Measurements from ENCODE around the gene KIAA0319L. TPM values are rescaled to one million over a fixed set of nuclear protein-coding genes. Genes with fewer than 3 reads are reported as not detected.

Gene KIAA0319L
- total and polyA plus RNA-seq, 5 donors, result 31.8 to 67.0 (median 58.5) TPM

DNA sequence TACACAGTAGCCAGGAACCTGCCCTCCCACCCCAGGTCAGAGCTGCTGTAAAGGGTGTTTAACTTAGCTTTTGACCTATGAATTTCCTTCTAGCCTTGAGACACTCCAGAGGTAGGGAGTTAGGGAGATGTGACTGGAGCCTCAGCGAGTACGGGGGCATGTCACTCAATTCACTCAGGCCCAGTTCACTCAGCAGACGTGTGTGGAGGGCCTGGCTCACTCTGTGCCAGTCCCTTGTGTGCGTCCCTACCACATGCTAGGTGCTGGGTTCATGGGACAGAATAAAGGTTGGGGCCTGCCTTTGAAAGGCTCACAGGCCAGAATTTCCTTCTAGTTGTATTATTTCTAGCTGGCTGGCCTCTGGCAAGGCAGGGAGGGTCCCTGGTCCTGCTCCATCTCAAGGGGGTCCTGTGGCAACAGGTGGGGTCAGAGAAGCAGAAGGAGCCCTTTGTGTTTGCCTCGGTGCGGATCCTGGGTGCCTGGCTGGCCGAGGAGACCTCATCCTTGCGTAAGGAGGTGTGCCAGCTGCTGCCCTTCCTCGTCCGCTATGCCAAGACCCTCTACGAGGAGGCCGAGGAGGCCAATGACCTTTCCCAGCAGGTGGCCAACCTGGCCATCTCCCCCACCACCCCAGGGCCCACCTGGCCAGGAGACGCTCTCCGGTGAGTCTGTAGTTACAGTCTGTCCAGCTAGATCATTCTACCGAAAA, 4.9 kb upstream of the KIAA0319L start:
- H3K4me1 ChIP-seq (ENCODE audit: control insufficient read depth, insufficient read depth, low read length), result no peaks in the 10 kb centered on the region
- ATAC-seq (no peak), DNase-seq (no peak)
- H3K4me3 ChIP-seq (ENCODE audit: low read length), result no peak overlapping the region
- no peaks in the 10 kb centered on the region for H3K9me3 ChIP-seq (ENCODE audit: control insufficient read depth, low read length)
- no peak overlapping the region for H3K27ac ChIP-seq (ENCODE audit: low read length)
- intact Hi-C loops (cut with DNase I), result loop anchor here in 2 of 4 donors (5.0 to 10.0 kb wide), 3 partner anchors 95 to 357 kb away; no protein-coding TSS in a partner anchor
- 86% methylated on average over 15 of the region's 15 CpGs for WGBS
- no peaks in the 10 kb centered on the region for H3K27me3 ChIP-seq (ENCODE audit: control insufficient read depth, insufficient read depth)

DNA sequence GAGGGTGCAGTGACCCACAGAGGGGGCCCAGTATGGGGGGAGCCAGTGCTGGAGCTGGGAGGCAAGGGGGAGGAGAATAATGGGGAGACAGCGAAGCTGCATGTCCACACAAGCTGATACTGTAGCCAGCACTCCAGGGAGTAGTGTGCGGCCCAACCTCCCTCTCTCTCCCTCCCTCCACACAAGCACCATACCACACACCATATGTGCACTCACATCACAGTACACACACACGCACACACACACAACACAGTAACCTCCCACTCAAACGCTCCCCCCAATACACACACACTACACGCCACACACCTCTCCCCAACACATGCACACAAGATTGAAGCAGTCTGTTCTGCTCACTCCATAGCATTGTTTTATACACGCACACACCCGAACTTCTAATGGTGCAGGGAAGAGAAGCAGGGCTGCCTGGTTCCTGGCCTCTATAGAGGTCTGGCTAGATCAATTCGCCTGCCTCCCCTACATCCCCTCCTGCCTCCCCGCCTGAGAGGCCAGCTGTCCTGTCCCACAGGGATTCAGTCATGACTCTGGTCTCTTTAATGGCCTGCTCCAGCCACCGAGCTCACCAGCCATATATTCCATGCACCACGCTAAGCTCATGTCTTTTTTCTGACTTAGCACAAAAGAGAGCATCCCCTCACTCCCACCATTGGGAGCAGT, 4.2 kb upstream of the KIAA0319L start:
- 76% methylated on average over 11 of the region's 11 CpGs for WGBS
- no peaks in the 10 kb centered on the region for H3K4me1 ChIP-seq (ENCODE audit: control insufficient read depth, insufficient read depth, low read length)
- H3K27me3 ChIP-seq (ENCODE audit: control insufficient read depth, insufficient read depth), result no peaks in the 10 kb centered on the region
- DNase-seq, result no peak
- no peak for ATAC-seq
- no peaks in the 10 kb centered on the region for H3K9me3 ChIP-seq (ENCODE audit: control insufficient read depth, low read length)
- no peak overlapping the region for H3K27ac ChIP-seq (ENCODE audit: low read length)
- no peak overlapping the region for H3K4me3 ChIP-seq (ENCODE audit: low read length)
- intact Hi-C loops (cut with DNase I), result loop anchor here in 2 of 4 donors (5.0 to 10.0 kb wide), 3 partner anchors 94 to 357 kb away; no protein-coding TSS in a partner anchor

DNA sequence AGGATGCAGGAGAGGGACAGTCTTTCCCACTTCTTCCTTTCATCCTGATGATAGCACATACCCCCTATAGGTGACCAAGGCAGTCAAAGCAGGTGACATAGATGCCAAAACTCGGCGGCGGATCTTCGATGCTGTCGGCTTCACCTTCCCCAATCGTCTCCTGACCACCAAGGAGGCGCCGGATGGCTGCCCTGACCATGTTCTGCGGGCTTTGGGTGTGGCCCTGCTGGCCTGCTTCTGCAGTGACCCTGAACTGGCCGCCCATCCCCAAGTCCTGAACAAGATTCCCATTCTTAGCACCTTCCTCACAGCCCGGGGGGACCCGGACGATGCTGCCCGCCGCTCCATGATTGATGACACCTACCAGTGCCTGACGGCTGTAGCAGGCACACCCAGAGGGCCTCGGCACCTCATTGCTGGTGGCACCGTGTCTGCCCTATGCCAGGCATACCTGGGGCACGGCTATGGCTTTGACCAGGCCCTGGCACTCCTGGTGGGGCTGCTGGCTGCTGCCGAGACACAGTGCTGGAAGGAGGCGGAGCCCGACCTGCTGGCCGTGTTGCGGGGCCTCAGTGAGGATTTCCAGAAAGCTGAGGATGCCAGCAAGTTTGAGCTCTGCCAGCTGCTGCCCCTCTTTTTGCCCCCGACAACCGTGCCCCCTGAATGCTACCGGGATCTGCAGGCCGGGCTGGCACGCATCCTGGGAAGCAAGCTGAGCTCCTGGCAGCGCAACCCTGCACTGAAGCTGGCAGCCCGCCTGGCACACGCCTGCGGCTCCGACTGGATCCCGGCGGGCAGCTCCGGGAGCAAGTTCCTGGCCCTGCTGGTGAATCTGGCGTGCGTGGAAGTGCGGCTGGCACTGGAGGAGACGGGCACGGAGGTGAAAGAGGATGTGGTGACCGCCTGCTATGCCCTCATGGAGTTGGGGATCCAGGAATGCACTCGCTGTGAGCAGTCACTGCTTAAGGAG, 3.3 kb upstream of the KIAA0319L start:
- Histone ChIP-seq H3K9me3 (ENCODE audit: control insufficient read depth, low read length) (no peaks in the 10 kb centered on the region), H3K27ac (ENCODE audit: low read length) (no peak overlapping the region), H3K27me3 (ENCODE audit: control insufficient read depth, insufficient read depth) (no peaks in the 10 kb centered on the region), H3K4me1 (ENCODE audit: control insufficient read depth, insufficient read depth, low read length) (no peaks in the 10 kb centered on the region), H3K4me3 (ENCODE audit: low read length) (no peak overlapping the region)
- intact Hi-C loops (cut with DNase I), result loop anchor here in 2 of 4 donors (5.0 to 10.0 kb wide), 3 partner anchors 93 to 356 kb away; no protein-coding TSS in a partner anchor
- no peak for ATAC-seq
- WGBS, result 58% methylated on average over 44 of the region's 44 CpGs
- peak; percentile 68 to 90 (median 85) for DNase-seq

DNA sequence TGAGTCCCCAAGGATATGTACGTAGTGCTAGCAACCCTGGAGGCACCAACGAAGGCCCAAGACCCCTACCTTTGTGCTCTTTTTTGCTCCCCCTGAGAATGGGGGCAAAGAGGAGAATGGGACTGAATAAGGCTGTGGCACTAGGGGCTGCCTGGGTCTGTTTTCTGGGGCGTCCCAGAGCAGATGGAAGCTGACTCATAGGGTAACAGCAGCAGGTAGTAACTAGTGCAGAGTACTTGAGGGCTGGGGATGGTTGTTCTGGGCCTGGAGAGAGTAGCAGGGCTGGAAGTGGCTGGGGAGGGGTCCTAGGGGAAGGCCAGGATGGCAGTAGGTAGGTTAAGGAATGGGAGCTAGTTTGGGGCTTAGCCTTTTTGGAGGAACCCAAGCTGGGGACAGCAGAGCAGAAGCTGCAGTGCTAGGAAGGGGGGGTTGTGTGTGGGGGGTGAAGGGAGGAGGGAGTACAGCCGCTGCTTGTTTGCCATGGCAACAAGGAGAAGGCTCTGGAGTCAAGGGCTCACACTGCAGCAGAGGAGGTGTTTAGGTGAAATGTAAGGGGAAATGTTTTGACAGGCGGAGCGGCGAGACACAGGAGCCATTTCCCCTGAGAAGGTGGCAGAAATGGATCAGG, 2.2 kb upstream of the KIAA0319L start:
- H3K9me3 ChIP-seq (ENCODE audit: control insufficient read depth, low read length), result no peaks in the 10 kb centered on the region
- WGBS, result 69% methylated on average over 7 of the region's 7 CpGs
- H3K4me1 ChIP-seq (ENCODE audit: control insufficient read depth, insufficient read depth, low read length), result no peaks in the 10 kb centered on the region
- intact Hi-C loops (cut with DNase I), result no loop called here
- DNase-seq (peak in 1 of 3 donors; percentile 40), ATAC-seq (no peak)
- H3K27me3 ChIP-seq (ENCODE audit: control insufficient read depth, insufficient read depth), result no peaks in the 10 kb centered on the region
- H3K4me3 ChIP-seq (ENCODE audit: low read length), result no peak overlapping the region
- H3K27ac ChIP-seq (ENCODE audit: low read length), result no peak overlapping the region

DNA sequence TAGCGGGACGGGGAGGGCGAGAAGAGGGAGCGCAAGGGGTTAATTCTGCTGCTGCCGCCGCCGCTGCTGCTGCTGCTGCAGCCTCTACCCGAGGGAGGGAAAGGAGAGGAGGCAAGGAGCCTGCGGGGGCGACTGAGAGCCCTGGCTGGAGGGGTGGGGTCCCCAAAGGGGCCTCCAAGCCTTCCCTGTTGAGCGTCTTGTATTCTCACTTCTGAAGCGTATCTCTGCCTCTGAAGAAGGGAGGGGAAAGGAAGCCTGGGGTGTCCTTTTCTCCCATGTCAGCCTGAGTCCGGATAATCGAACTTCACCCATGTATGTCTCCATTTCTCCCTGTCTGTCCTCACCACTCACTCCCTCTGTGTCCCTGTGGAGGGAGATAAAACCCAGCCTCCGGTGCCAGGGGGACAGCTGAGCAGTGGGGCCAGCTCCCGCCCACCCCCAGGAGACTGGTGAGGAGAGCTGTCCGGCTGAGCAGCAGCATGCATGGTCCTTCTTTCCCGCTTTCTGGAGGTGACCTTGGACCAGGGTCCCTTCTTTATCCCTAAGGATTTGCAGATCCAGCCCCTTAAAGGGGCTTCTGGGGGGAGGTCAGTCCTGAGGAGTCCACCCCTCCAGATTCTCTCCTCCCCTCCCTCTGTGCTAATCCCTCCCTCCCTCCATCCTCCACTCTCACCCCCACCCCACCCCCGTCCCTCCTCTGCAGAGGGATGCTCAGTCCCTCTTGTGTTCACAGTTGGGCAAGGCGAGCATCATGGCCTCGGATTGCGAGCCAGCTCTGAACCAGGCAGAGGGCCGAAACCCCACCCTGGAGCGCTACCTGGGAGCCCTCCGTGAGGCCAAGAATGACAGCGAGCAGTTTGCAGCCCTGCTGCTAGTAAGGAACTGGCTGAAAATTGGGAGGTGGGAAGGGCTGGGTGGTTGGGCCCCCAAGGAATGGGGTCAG, 1.4 kb upstream of the KIAA0319L start:
- DNase-seq, result peak; percentile 42 to 76 (median 68)
- peak overlapping the region; percentile 56 for H3K4me3 ChIP-seq (ENCODE audit: low read length)
- no peaks in the 10 kb centered on the region for H3K4me1 ChIP-seq (ENCODE audit: control insufficient read depth, insufficient read depth, low read length)
- no peaks in the 10 kb centered on the region for H3K9me3 ChIP-seq (ENCODE audit: control insufficient read depth, low read length)
- H3K27me3 ChIP-seq (ENCODE audit: control insufficient read depth, insufficient read depth), result no peaks in the 10 kb centered on the region
- intact Hi-C loops (cut with DNase I), result no loop called here
- peak overlapping the region; percentile 54 for H3K27ac ChIP-seq (ENCODE audit: low read length)
- ATAC-seq, result peak; percentile 2
- WGBS, result 23% methylated on average over 26 of the region's 26 CpGs

DNA sequence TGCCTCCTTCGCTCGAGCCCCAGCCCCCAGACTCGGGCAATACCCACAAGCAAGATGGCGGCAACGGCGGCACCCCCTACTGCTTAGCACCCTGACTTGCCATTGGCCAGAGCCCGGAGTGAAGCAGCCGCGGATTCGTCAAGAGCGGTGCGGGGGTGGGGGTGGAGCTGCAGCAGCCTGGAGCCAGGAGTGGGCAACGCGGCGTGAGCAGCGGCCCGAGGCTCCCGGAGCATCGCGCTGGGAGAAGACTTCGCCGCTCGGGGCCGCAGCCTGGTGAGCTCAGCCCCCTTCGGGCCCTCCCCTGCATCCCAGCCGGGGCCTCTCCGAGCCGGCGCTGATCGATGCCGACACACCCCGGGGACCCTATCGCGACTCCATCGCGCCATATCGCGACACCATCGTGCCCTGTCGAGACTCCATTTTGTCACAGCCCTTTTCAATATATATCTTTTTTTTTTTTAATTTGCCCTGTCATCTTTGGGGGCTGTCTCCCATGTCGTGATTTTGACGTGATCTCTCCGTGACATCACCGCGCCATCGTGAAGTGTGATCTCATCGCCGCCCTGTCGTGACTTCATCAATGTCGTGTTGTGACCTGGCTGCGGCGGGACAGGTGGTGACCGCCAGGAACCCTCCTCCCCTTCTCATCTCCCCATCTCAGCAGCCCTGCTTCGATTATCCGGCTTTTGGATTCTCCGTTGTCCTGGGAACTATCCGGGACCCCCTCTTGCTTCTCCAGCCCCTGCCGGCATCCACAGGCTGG, 589 bp upstream of the KIAA0319L start, which contains the start of gene NCDN:
TSS of gene NCDN (plus strand) at position 189 of the 763 bp plus-strand sequence. CDS start at position 581, 392 bp downstream.
- Histone ChIP-seq H3K4me3 (ENCODE audit: low read length) (peak within 1 kb of the TSS; percentile 56), H3K9me3 (ENCODE audit: control insufficient read depth, low read length) (no peaks in the 10 kb centered on the region), H3K27me3 (ENCODE audit: control insufficient read depth, insufficient read depth) (no peaks in the 10 kb centered on the region), H3K27ac (ENCODE audit: low read length) (peak within 1 kb of the TSS; percentile 84), H3K4me1 (ENCODE audit: control insufficient read depth, insufficient read depth, low read length) (no peaks in the 10 kb centered on the region)
- DNase-seq (peak; percentile 97 to 99 (median 98)), ATAC-seq (peak; percentile 97)
- intact Hi-C loops (cut with DNase I), result no loop called here
- WGBS, result under 1% methylated on average over 58 of the region's 58 CpGs

DNA sequence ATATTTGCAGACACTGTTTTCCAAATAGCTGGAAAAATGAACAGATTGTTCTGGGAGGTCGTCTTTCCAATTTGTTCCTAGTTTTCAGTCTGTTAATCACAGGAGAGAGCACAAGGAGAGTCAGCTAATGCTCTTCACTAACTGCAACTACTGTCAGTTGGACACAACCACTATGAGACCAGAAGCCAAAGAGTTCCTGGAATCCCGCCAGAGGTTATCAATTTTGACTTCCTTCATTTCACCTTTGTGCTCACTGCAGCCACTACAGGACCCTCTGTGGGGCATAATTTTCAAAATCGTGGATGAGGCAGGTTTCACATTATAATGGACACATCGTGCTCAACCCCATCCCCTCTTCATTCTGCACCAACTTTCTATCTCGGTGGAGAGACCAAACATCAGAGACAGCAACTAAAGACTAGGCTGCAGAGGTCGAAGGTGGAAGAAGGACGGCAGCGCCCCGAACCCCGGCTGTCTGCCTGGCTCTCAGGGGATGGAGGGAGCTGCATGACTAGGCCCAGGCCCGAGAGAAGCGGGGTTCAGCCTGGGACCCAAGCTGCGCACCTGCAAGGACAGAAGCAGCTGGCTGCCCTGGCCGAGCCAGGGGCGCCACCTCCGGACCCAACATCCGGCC, 602 bp downstream of the KIAA0319L start:
- no peaks in the 10 kb centered on the region for H3K9me3 ChIP-seq (ENCODE audit: control insufficient read depth, low read length)
- no peaks in the 10 kb centered on the region for H3K4me1 ChIP-seq (ENCODE audit: control insufficient read depth, insufficient read depth, low read length)
- WGBS, result 1% methylated on average over 17 of the region's 17 CpGs
- DNase-seq (no peak), ATAC-seq (no peak)
- peak overlapping the region; percentile 56 for H3K4me3 ChIP-seq (ENCODE audit: low read length)
- H3K27me3 ChIP-seq (ENCODE audit: control insufficient read depth, insufficient read depth), result no peaks in the 10 kb centered on the region
- H3K27ac ChIP-seq (ENCODE audit: low read length), result peak overlapping the region; percentile 84
- intact Hi-C loops (cut with DNase I), result no loop called here

DNA sequence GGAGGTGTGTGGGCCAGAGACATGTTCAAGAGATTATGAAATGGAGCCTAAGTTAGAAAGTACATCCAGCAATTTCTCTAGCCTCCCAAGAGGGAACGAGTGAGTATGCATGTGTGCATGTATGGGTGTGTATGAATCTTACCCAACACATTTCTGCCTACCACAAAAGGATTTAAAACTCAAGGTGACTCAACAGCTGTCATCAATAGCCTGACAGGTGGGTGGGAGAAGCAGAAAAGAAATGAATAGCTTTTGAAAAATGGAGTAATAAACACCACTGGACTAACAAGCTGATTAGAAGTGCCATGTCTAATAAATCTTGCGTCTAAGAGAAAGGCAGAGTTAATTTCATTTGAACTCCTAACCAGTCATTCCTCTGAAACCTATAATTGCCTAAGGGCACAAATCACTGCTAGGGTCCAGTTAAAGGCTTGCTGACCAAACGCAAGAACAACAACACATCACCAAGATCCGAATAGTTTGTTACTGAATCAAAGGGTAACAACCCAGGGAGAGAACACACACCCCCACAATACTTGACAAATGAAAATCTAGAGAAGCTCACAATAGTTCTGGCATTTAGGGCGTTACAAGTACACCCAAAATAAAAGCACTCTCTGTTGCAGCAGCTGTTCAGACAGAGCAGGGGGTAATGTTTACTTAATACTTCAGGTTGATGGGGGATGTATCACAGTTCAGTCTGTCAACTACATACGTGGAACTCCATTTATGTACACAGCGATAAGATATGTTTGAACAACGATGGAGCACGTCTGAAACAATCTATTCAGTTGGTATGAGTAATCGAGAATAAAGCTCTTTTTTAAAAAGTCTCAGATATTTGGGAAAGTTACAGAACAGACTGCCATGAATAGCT, 1.4 kb downstream of the KIAA0319L start:
- H3K27ac ChIP-seq (ENCODE audit: low read length), result no peak overlapping the region
- H3K9me3 ChIP-seq (ENCODE audit: control insufficient read depth, low read length), result no peaks in the 10 kb centered on the region
- peak overlapping the region; percentile 56 for H3K4me3 ChIP-seq (ENCODE audit: low read length)
- no peak for DNase-seq
- H3K27me3 ChIP-seq (ENCODE audit: control insufficient read depth, insufficient read depth), result no peaks in the 10 kb centered on the region
- intact Hi-C loops (cut with DNase I), result no loop called here
- no peak for ATAC-seq
- 57% methylated on average over 10 of the region's 10 CpGs for WGBS
- no peaks in the 10 kb centered on the region for H3K4me1 ChIP-seq (ENCODE audit: control insufficient read depth, insufficient read depth, low read length)
